ENCODE data around the gene WDR90. TPM values are rescaled to one million over a fixed set of nuclear protein-coding genes. Genes with fewer than 3 reads are reported as not detected.
A peak's percentile ranks its signal among the peaks of the same experiment; 100 is the strongest.

WDR90 gene
- total and polyA plus RNA-seq, 3 experiments from 2014 or later: 1.4 to 78.4 (median 69.6) TPM

DNA sequence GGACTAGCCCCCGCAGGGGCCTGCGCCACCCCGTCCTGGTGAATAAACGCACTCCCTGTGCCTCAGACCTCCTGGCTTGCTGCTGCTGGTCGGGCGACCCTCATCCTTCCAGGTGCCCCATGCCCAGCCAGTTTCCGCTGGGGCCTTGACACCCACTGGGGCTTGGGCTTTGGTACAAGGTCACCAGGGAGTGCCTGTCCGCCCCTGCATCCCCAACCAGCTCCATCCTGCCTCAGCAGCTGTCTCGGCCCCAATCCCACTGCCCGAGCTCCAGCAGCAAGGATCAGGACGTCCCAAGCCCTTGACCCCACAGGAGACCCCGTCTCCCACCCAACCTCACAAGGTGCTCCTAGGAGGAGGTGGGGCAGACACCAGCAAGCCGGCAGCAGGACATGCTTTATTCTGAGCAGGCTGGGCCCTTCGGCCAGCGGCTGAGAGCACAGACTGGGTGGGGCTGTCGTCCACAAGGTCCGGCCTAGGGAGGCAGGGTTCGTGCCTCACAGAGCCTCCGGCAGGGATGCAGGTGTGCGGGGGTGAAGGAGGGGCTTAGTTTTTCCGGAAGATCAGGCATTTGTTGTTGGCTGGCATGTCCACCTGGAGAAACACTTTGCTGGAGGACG is 15.0 kb upstream of the WDR90 start:
- H3K9me3 ChIP-seq (ENCODE audit: low read length): no peaks in the 10 kb centered on the region
- Mint-ChIP-seq H3K9me3 (peaks cover 0 to 3% (median 0%) of the 10 kb centered on the region in 5 donors), H3K4me3 (peak overlapping the region in 6 of 7 donors; percentile 34 to 88 (median 62)), H3K27ac (peak overlapping the region in 2 of 8 donors; percentile 78 to 87), H3K4me1 (peaks cover 0 to 20% (median 10%) of the 10 kb centered on the region in 3 donors), H3K27me3 (peaks cover 0 to 7% of the 10 kb centered on the region in 2 donors), H3K36me3 (peaks cover 0 to 10% (median 0%) of the 10 kb centered on the region in 3 donors)
- CTCF ChIA-PET: no interaction called here
- H3K27me3 ChIP-seq (ENCODE audit: insufficient read depth, low read length, poor library complexity, severe bottlenecking): no peaks in the 10 kb centered on the region
- peaks cover 16% of the 10 kb centered on the region for H3K4me1 ChIP-seq (ENCODE audit: insufficient read depth, low read length)
- POLR2A ChIA-PET: no interaction called here
- H3K36me3 ChIP-seq (ENCODE audit: insufficient read depth, low read length): no peaks in the 10 kb centered on the region
- no peak overlapping the region for H3K4me3 ChIP-seq (ENCODE audit: low read length)
- no peak for DNase-seq
- H3K27ac ChIP-seq (ENCODE audit: low read depth, low read length): no peak overlapping the region

- Histone ChIP-seq H3K27ac (ENCODE audit: low read depth, low read length) (peak overlapping the region; percentile 80), H3K4me3 (ENCODE audit: low read length) (peak overlapping the region; percentile 81), H3K4me1 (ENCODE audit: insufficient read depth, low read length) (peaks cover 16% of the 10 kb centered on the region), H3K9me3 (ENCODE audit: low read length) (no peaks in the 10 kb centered on the region), H3K36me3 (ENCODE audit: insufficient read depth, low read length) (no peaks in the 10 kb centered on the region), H3K27me3 (ENCODE audit: insufficient read depth, low read length, poor library complexity, severe bottlenecking) (no peaks in the 10 kb centered on the region)
- ChIA-PET POLR2A (no interaction called here), CTCF (no interaction called here)
- Mint-ChIP-seq H3K36me3 (peaks cover 0 to 10% (median 0%) of the 10 kb centered on the region in 3 donors), H3K4me3 (peak overlapping the region; percentile 37 to 88 (median 64)), H3K9me3 (peaks cover 0 to 3% (median 0%) of the 10 kb centered on the region in 5 donors), H3K4me1 (peaks cover 0 to 20% (median 10%) of the 10 kb centered on the region in 3 donors), H3K27me3 (peaks cover 0 to 7% of the 10 kb centered on the region in 2 donors), H3K27ac (peak overlapping the region in 1 of 8 donors; percentile 21)
- no peak for DNase-seq
Measured at GRCh38 chr16:634996-635395, 14.2 kb upstream of the WDR90 start.

- H3K9me3 Mint-ChIP-seq: peaks cover 0 to 3% (median 0%) of the 10 kb centered on the region in 5 donors
- Histone ChIP-seq H3K4me3 (ENCODE audit: low read length) (peak overlapping the region; percentile 81), H3K36me3 (ENCODE audit: insufficient read depth, low read length) (no peaks in the 10 kb centered on the region), H3K4me1 (ENCODE audit: insufficient read depth, low read length) (peaks cover 16% of the 10 kb centered on the region), H3K27ac (ENCODE audit: low read depth, low read length) (peak overlapping the region; percentile 80), H3K27me3 (ENCODE audit: insufficient read depth, low read length, poor library complexity, severe bottlenecking) (no peaks in the 10 kb centered on the region), H3K9me3 (ENCODE audit: low read length) (no peaks in the 10 kb centered on the region)
- H3K4me1 Mint-ChIP-seq: peaks cover 0 to 20% (median 10%) of the 10 kb centered on the region in 3 donors
- CTCF ChIA-PET: interaction anchor here (0.7 to 1.6 kb wide), 7 partner anchors 12 to 150 kb away, joined by 3 to 7 read pairs (median 3); partner anchors contain the start of genes RAB40C and WDR90
- peaks cover 0 to 7% of the 10 kb centered on the region in 2 donors for H3K27me3 Mint-ChIP-seq
- peaks cover 0 to 10% (median 0%) of the 10 kb centered on the region in 3 donors for H3K36me3 Mint-ChIP-seq
- DNase-seq: no peak
- peak overlapping the region; percentile 28 to 99 (median 97) for H3K4me3 Mint-ChIP-seq
- POLR2A ChIA-PET: interaction anchor here (0.6 to 2.5 kb wide), 10 partner anchors 12 to 1520 kb away, joined by 3 to 11 read pairs (median 6); partner anchors contain the start of genes CAPN15, DECR2, STUB1 and TRAF7
- peak overlapping the region in 1 of 8 donors; percentile 100 for H3K27ac Mint-ChIP-seq
Measured at GRCh38 chr16:635573-636205, 13.5 kb upstream of the WDR90 start.

GRCh38 chr16:636206-637080 is 12.7 kb upstream of the WDR90 start, which contains the start of gene METTL26:
TSS of gene METTL26 (minus strand) at chr16:636305. CDS start at chr16:636290, 15 bp downstream.
- CTCF ChIA-PET: interaction anchor here (0.7 to 1.6 kb wide), 7 partner anchors 12 to 149 kb away, joined by 3 to 7 read pairs (median 3); partner anchors contain the start of genes RAB40C and WDR90
- Mint-ChIP-seq H3K9me3 (peaks cover 0 to 3% (median 0%) of the 10 kb centered on the region in 5 donors), H3K4me1 (peaks cover 0 to 20% (median 10%) of the 10 kb centered on the region in 3 donors), H3K36me3 (peaks cover 0 to 10% (median 0%) of the 10 kb centered on the region in 3 donors), H3K27me3 (peaks cover 0 to 7% of the 10 kb centered on the region in 2 donors), H3K4me3 (peak within 1 kb of the TSS; percentile 92 to 99 (median 98)), H3K27ac (peak within 1 kb of the TSS; percentile 95 to 100 (median 97))
- POLR2A ChIA-PET: interaction anchor here (0.6 to 2.5 kb wide), 14 partner anchors 12 to 1519 kb away, joined by 3 to 11 read pairs (median 5); partner anchors contain the start of genes CAPN15, DECR2, RAB40C and STUB1
- DNase-seq: peak; percentile 89 to 95 (median 91)
- H3K36me3 ChIP-seq (ENCODE audit: insufficient read depth, low read length): no peaks in the 10 kb centered on the region
- H3K27ac ChIP-seq (ENCODE audit: low read depth, low read length): peak within 1 kb of the TSS; percentile 80
- H3K4me3 ChIP-seq (ENCODE audit: low read length): peak within 1 kb of the TSS; percentile 81
- H3K4me1 ChIP-seq (ENCODE audit: insufficient read depth, low read length): peaks cover 21% of the 10 kb centered on the region
- no peaks in the 10 kb centered on the region for H3K9me3 ChIP-seq (ENCODE audit: low read length)
- H3K27me3 ChIP-seq (ENCODE audit: insufficient read depth, low read length, poor library complexity, severe bottlenecking): no peaks in the 10 kb centered on the region

GRCh38 chr16:637081-638018 is 11.8 kb upstream of the WDR90 start:
- POLR2A ChIA-PET: interaction anchor here (0.6 to 2.5 kb wide), 11 partner anchors 11 to 1518 kb away, joined by 4 to 11 read pairs (median 7); partner anchors contain the start of genes CAPN15, RAB40C, STUB1 and TRAF7
- peaks cover 21% of the 10 kb centered on the region for H3K4me1 ChIP-seq (ENCODE audit: insufficient read depth, low read length)
- H3K27me3 ChIP-seq (ENCODE audit: insufficient read depth, low read length, poor library complexity, severe bottlenecking): no peaks in the 10 kb centered on the region
- peak overlapping the region; percentile 81 for H3K4me3 ChIP-seq (ENCODE audit: low read length)
- Mint-ChIP-seq H3K36me3 (peaks cover 0 to 10% (median 0%) of the 10 kb centered on the region in 3 donors), H3K27me3 (peaks cover 0 to 7% of the 10 kb centered on the region in 2 donors), H3K4me1 (peaks cover 0 to 20% (median 10%) of the 10 kb centered on the region in 3 donors), H3K27ac (peak overlapping the region in 4 of 8 donors; percentile 96 to 100 (median 98)), H3K4me3 (peak overlapping the region; percentile 92 to 99 (median 98)), H3K9me3 (peaks cover 0 to 3% (median 0%) of the 10 kb centered on the region in 5 donors)
- H3K27ac ChIP-seq (ENCODE audit: low read depth, low read length): peak overlapping the region; percentile 80
- CTCF ChIA-PET: interaction anchor here (1.6 kb wide), 1 partner anchor 11 kb away, joined by 7 read pairs; no protein-coding TSS in a partner anchor
- H3K36me3 ChIP-seq (ENCODE audit: insufficient read depth, low read length): no peaks in the 10 kb centered on the region
- no peaks in the 10 kb centered on the region for H3K9me3 ChIP-seq (ENCODE audit: low read length)
- DNase-seq: peak in 3 of 5 donors; percentile 80 to 90 (median 88)

DNA sequence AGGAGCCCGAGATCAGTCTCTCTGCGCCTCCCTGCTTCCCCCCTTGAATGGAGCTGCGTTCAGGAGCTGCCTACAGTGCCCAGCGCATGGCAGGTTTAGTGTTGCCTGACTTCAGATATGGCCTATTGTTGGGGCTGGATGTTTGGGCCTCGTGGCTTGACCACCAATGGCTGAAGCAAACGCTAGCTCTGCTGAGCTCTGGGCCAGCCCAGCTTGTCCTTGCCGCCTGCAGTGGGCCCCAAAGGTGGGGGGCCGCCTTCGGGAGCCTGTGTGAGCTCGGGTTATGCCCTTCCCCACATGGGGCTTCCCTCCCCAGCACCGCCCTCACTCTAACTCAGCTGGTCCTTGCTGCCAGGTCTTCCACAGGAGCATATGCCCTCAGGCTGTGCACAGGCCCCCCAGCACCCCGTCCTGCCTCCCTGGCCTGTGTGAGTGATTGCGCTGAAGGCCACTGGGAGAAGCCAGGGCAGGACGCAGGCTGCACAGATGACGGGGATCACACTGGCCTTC is 11.1 kb upstream of the WDR90 start:
- Mint-ChIP-seq H3K4me3 (peak overlapping the region in 4 of 7 donors; percentile 41 to 62 (median 50)), H3K27ac (peak overlapping the region in 1 of 8 donors; percentile 60), H3K36me3 (peaks cover 0 to 10% (median 0%) of the 10 kb centered on the region in 3 donors), H3K4me1 (peaks cover 0 to 27% (median 13%) of the 10 kb centered on the region in 3 donors), H3K27me3 (peaks cover 0 to 7% of the 10 kb centered on the region in 2 donors), H3K9me3 (peaks cover 0 to 3% (median 0%) of the 10 kb centered on the region in 5 donors)
- no peak overlapping the region for H3K27ac ChIP-seq (ENCODE audit: low read depth, low read length)
- CTCF ChIA-PET: interaction anchor here (0.6 to 0.7 kb wide), 2 partner anchors 10 to 450 kb away, joined by 3 read pairs; no protein-coding TSS in a partner anchor
- no peak overlapping the region for H3K4me3 ChIP-seq (ENCODE audit: low read length)
- H3K4me1 ChIP-seq (ENCODE audit: insufficient read depth, low read length): peaks cover 28% of the 10 kb centered on the region
- no peaks in the 10 kb centered on the region for H3K36me3 ChIP-seq (ENCODE audit: insufficient read depth, low read length)
- H3K27me3 ChIP-seq (ENCODE audit: insufficient read depth, low read length, poor library complexity, severe bottlenecking): no peaks in the 10 kb centered on the region
- H3K9me3 ChIP-seq (ENCODE audit: low read length): no peaks in the 10 kb centered on the region
- POLR2A ChIA-PET: interaction anchor here (1.0 to 2.4 kb wide), 2 partner anchors 10 to 111 kb away, joined by 4 to 10 read pairs; partner anchors contain the start of gene CAPN15
- no peak for DNase-seq
